Central memory CD4-positive, alpha-beta T cell (primary cell): Measurements from ENCODE around the gene SPTB.
"Not testable (repeated sequence)": the region's sequence is repeated elsewhere in the genome, so short reads cannot be mapped to it uniquely, and the experiment has no call there.

Source experiments
- DNase-seq: peaks from one replicate; pipeline ENCODE4 v3.0.0; 2022

SPTB gene

DNA sequence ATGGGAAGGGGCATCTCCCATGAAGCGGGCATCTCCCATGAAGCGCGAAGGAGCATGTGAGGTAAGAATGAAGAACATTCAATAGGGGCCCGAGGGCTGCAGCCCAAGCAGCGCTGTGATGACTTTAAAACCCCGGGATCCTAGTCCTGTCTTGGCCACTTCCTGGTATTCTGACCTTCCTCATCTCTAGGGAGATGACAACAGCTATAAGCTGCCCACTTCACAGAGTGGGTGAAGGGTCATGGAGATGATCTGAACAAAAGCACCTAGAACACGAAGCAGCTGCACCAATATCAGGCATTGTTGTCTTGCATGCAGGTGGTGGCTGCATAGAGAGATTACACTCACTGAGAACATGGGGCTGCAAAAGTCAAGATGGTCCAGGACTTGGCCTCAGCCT lies 64.5 kb downstream of the SPTB start:
- DNase-seq, result no peak

DNA sequence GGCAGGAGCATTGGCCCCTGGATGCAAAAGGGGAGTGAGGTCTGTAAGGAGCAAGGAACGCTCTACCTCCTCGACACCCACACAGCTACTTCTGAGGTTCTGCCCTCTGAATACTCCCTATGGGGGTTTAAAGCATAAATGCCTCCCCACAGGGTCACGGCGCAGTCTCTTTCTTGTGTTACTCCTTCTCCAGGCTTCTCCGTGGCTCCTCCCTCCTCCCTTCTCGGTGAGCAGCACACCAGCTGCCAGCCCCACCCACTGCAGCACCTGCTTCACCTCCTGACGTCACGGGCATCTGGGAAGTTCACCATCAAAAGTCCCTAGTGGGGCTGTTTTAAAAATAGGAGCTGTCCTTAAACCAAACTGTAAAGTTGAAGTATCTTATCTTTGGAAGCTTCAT lies 67.3 kb downstream of the SPTB start:
- peak; percentile 45 for DNase-seq

DNA sequence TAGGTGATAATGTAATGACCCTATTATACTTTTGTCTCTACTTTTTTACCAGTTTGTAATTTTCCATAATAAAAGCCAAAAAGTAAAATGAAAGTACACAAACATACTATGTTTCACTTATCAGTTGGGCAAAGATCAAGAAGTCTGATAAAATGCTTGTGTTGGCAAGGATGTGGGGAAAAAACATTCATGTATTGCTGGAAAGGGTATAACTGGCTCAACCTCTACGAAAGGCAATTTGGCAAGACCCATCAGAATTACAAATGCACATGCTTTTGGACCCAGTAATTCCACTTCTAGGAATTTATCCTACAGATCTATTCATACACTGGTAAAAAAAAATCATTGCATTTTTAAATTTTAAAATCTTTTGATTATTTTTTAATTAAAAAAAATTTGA lies 68.0 kb downstream of the SPTB start:
- no peak for DNase-seq

DNA sequence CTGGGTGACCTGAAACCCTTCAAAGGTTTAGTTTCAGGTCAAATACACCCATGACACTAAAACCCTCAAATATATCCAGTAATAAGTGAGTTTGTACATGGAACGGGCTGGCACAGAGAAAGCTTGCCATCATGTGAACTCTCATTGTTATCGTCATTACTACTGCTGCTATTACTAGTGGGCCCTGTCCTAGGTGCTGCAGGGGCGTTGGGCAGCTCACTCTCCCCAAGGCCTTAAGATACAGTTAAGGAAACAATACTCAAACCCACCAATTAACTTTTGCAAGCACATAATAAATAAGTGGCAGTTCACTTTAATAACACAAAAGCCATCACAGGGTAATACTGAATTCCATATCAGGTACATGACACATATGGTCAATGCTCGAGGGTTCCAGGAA lies 71.3 kb downstream of the SPTB start:
- DNase-seq, result no peak

DNA sequence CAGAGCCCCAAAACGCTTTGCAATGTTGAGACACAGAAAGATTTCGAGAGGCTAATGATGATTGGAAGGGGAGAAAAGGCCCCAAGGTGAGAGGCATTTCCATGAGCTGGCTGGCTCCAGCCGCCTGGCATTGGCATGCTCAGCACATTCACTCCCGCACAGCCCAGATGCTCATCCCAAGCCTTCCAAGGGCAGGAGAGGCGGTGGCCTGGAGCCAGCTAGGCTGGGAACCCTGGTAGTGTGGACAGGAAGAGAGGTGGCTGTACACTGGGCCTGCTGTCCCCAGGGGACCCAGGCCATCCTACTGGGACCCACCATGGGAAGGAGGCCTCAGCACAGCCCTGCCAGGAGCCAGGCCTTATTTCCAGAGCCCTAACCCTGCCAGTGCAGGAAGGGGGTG lies 72.2 kb downstream of the SPTB start:
- DNase-seq, result no peak

DNA sequence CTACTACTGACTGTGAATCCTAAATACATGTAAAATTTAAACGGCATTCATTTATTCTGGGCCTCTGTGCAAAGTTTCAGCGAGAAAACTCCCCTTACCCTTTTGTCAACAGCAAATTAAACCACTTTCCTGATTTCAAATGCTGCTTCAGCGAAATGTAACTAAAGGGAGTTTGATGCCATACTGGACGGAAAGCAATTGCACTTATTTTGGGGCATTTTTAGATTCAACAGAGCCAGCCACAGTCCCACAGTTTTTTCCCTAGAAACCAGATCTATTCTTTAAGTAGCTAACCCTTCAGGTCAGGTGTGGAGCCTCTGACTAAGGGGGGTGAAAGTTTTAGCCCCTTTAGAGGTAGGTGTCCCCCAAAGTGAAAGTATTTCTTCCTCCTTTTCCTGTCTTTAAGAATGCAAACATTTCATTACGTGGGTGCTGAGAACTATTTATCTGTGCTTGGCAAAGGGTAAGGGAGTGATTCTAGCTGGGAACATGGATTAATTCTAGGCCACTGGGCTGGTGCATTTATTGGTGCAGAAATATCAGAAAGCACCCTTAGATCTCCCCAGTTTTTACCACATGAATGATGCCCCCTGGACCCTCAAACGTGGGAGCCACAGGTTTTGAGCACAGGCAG lies 72.7 kb downstream of the SPTB start:
- no peak for DNase-seq

DNA sequence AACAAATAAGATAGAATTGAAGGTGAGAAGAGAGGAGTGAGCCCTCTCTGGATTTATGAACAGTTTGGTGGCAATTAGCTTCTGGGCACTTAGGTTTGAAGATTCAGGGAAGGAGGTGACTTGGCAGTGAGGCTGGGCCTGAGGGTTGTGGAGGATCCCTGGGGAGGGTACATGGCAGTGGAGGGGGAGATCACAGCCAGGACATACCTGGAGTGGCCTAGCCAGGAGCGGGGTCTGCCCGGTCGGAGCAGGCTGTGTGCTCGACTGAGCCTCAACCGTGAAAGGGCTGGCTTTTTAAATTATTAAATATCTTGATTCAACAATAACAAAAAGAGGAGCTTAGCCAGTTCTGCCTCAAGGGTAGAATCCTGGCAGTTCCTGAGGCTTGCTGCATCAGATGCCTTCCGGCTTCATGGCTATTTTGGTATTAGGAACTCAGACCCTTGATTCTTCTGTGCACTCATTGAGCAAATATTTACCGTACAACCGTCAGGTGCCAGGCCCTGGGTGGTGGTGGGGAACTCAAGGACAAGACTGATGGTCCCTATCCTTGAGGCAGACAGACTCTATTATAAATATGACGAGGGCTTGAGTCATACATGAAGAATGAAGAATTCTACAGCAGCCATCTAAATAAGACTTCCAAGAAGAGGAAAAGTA lies 73.4 kb downstream of the SPTB start:
- no peak for DNase-seq

DNA sequence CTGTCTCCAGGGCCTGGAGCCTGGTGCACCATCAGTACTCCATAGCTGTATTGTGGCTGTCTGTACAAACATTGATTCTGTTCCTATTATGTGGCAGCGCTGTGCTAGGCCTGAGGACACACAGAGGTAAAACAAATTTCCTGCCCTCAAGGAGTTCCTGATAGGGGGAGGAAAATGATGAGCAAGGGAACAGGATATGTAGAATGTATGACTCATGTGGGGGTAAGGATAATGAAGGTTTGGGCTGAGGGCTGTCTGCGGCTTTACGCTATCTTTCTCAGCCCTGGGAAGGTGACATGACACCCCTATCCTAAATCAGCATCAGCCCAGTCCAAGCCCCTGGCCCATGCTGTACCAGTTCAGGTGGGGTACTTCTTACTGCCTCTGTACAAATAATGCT lies 74.1 kb downstream of the SPTB start:
- not testable (repeated sequence) for DNase-seq

DNA sequence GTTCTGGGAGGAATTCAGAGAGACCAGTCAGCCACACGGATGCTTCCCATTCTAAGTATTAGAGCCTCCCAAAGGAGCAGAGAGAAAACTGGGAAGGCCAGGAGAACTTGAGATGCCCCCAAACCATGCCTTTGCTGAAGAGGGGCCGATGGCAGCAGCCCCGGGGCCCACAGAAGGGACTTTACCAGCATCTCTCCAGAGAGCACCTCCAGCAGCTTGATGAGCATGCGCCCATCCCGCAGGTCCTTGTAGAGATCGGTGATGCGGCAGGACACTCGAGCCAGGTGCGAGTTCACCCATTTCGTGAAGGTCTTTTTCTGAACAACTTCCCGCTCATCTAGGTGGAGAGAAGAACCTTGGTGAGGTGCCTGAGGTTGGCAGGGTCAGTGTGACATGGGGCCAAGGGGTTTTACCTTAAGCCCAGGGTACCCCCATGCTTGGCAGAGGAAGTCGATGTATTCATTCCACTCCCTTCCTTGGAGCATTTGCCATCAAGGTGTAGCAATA lies 74.9 kb downstream of the SPTB start:
- DNase-seq, result no peak

DNA sequence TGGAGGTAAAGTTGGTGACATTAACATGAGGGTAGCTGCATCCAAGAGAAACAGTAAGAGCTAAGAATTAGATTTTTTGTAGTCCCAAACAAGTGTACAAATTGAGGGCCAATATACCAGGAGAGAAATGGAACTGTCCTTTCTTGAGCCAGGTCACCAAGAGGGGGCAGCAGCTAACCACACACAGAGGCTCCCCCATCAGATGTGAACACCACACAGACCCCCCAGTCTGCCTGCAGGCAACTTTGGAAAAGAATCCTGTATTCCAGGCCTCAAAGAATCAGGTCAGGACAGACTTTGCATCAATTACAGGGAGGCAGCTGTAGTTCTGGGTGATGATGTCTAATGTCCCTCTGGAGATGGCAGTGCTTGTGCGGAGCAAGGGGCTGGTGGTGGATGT lies 77.9 kb downstream of the SPTB start:
- DNase-seq, result no peak

DNA sequence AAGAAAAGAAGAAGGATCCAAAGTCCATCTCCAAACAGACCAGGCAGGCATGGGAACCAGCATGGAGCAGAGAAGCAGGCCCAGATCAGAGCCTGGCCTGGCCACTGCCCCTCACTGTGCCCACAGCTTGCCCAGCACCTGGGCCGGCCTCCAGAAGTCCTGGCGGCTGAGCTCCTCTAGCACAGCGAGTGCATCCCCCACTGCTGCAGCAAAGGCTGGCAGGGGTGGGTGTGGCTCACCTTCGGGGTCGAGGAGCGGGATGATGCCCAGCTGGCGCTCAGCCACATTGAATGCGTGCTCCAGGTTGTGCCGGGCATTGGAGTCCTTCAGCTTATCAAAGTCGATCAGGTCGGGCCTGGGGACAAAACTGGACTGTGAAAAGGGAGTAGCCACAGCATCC lies 78.7 kb downstream of the SPTB start:
- no peak for DNase-seq

DNA sequence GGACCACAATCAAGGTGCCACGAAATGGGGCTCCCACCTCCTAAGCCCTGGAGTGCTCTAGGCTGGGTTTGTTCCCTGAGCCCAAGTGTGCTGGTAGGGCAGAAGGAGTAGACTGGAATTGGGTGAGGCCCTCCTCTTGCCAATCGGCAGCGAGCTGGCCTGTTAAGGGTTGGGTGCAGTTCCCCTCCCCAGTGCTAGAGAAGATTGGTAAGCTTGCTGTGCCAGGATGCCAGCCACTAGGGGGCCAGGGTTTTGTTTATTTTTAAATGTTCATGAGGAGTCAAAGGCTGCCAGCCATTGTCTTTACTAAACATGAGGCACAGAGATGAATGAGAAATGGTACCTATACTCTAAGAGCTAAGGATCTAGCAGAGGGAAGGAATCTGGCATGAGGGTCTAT lies 79.7 kb downstream of the SPTB start:
- DNase-seq, result no peak

DNA sequence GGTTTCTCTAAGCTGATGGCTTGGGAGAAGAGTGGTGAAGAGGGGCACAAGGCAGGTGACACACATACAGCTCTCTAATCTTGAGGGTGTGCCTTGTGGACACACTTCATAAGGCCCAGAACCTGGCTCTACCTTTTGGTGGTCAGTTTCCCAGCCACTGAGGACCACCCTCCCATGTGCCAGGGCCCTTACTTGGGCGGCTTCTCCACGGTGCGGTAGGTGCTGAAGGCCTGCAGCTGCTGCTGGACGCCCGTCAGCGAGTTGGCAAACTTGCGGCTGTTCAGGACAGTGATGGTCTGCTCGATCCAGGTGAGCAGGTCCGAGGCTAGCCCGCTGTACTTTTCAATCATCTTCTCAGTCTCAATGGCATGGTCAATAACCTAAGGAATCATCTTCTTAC lies 80.2 kb downstream of the SPTB start:
- no peak for DNase-seq

DNA sequence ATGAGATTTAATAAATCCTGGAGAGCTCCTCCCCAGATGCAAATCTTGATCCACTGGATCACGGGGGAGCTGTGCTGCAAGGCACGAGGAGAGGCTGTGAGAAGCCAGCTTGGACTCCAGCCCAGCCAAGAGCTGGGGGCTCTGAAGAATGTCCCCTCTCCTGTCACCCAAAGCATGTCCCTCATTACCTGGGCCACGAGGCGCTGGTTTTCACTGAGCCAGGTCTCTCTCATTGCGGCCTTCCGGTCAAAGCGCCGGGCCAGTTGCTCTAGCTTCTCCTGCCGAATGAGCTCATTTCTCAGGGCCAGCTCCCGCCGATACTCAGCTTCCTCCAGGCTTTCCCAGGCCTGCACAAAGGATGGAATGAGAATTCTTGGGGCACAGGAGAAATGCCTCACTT lies 83.3 kb downstream of the SPTB start:
- no peak for DNase-seq

DNA sequence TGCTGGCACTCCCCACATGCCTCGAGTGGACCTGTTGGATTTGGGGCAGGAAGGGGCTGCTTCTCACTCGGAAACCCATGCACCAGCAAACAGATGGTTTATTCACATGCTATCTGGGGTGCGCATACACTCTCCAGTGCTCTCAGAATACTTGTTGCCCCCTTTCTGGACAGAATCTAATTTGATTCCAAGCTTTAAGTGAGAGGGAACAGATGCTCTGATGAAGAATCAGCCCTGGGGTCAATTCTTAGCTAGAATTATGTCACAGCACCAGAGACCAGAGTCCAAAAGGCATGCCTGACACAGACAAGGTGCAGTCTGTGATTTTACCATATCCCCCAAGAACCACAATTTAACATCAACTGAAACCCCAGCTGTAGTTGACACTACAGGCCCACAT lies 83.8 kb downstream of the SPTB start:
- DNase-seq, result no peak

DNA sequence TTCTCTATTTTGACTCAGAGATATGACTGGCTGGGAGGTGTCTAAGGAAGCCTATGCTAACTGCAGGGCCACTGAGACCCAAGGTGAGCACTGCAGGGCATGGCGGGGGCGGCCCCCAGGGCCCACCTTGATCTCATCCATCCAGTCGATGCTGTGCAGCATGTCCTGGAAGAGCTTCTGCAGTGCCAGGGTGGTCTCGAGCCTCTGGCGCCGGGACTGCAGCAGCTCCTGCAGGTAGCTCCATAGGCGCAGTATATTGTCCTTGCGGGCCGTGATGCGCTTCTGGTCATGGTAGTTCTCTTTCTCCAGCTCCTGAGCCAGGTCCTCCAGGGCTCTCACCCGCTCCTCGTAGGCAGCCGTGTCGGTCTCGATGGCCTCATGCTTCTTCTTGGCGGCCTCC lies 84.5 kb downstream of the SPTB start:
- DNase-seq, result no peak

DNA sequence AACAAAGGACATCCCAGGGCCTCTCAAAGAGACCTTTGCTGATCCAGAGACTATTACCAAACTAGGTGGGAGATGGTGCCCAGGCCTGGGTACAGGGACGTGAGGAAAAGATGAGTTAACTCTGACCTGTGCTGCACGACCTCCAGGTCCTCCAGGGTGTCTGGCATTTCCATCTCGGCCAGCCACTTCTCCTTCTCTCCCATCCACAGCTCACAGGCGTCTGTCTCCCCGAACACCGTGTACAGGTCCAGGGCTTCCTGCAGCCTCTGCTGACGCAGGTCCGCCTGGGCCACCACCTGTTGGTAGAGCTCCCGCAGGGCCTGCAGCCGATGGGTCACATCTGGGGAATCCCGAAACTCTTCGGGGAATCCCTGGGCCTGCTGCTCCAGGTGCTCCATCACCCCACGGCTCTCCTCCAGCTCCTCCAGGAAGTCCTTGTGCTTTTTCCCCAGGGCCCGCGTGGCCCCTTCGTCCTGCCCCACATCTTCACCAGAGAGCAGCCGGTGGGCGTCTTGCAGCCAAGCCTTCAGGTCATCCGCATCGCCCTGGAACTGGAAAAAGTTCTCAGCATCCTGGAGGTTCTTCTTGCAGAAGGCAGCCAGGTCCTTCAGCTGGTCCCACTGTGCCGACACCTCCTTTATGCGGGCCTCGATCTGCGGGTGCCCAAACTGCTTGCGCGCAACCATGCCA lies 86.7 kb downstream of the SPTB start:
- no peak for DNase-seq

DNA sequence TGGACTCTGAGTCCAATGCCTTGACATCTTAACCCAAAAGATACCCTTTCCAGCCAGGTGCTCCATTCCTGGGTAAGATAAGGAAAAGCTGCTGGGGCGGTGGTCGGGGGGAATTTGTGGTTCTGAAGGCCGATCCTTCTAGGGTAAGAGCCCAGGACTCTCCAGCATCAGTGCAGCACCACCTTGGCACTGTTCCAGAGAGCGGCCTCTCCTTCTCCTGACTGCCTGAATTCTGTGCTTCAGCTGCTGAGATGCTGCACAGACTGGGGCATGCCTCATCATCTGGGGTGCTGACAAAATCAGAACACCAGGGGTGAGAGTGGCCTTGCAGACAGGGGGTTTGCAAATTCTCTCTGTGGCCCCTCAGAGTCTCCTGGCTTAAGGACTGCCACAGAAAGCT lies 87.5 kb downstream of the SPTB start:
- no peak for DNase-seq

DNA sequence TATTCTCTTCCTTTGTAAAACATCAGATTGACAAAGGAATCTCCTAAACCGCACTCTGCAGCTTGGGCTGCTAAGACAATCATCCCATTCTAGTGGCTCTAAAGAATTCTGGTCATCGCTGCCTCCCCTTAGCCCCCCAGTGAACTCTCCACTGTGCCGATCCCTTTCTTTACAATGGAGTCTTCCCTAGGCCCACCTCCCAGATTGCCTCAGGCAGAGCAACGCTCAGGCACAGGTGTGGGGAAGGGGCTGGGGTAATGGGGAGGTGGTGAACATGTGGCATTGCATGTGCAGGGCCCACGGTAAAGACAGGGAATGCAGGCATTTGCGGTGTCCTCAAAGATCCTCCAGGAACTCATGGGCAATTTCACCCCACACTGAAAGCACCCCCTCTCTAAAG lies 89.2 kb downstream of the SPTB start:
- DNase-seq, result no peak

DNA sequence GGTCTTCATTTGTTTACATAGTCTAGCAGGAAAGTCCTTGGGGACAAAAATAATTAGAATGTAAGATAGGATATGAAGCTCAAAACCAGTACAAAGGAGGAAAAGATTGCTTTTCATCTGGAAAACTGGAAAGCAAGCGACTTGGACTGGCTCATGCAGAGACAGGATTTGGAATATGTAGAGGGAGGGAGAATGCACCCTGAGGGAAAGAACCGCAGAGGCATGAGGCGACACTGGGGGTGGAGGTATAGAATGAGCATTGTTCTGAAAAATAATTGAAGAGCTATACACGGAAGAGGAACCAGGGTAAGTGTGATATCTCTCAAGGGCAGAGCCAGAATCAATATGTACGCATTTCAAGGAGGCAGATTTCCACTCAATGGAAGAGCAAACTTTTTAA lies 90.0 kb downstream of the SPTB start:
- DNase-seq, result no peak

DNA sequence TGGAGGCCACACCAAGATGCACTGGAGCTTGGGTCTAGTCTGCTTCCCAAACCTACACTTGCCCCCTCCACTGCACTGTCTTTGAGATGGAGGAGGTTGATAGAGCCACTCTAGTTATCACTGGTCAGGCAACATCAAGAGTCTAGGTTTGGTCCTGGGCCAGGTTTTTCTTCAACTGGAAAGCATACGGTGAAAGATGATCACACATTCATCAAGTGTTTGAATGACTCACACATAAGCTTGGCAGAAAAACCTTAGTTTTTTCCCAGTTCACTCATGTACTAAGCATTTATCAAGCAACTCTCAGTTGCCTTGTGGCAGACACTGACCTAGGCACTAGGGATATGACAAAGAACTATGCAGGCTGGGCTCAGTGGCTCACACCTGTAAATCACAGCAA lies 91.0 kb downstream of the SPTB start:
- DNase-seq, result no peak

DNA sequence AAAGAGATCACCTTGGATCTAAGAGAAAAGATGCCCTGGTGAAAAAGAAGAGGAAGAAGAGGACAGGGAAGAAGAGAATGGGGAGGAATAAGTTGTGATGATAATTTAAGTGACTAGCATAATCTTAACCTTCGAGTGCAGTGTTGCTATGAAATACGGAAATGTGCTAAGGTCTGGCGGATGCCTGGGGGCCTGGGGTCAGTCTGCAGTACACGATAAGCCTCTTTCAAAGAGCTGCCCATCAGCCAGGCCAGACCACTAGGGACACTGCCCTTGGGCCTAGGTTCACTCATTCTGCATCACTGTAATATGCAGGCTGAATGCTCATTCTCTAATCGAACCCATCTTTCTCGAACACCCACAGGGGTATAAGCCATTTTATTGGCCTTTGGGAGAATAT lies 92.1 kb downstream of the SPTB start:
- DNase-seq, result no peak

DNA sequence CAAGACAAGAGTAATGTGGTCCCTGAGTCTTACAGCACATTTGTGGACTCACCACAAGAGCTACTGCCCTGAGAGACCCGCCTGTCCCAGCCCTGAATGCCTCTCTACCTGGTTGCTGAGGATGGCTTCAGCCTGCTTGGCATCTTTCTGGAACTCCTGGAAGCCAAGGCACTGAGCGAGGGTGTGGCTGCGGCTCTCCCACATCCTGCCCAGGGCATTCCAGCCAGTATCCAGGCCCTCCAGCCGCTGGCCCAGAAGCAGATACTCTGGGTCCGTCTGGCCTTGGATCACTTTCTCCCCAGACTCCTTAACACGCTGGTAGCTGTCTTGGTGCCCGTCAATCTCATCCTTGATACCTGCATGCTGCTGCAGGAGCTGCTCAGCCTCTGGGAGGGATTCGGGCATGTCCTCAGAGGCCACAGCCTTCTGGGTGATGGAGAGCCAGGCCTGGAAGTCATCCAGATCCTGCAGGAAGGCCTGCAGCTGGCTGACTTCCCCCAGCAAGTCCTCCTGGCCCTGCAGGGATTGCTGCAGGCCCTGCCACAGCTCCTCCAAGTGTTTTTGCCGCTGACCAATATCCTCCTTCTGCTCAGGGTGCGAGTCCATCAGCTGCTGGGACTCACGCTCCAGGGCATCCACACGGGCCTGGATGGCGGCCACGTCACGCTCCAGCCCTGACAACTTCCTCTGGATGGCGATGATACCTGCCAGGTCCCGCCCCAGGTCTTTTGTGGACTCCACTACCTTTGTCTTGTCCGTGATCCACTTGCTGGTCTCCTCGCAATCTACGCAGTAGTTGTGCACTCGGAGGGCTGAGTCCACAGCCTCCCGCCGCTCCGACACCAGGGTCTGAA lies 93.2 kb downstream of the SPTB start:
- no peak for DNase-seq
